DLD1 (cell line): Measurements from ENCODE around the gene EIF6.

ENCODE experiments used
- in situ Hi-C: cut with HindIII; loops from 2 replicates; pipeline ENCODE4 v1.10.0; 2017; ENCODE audit warnings: low sequenced_read_pairs

The EIF6 gene

DNA sequence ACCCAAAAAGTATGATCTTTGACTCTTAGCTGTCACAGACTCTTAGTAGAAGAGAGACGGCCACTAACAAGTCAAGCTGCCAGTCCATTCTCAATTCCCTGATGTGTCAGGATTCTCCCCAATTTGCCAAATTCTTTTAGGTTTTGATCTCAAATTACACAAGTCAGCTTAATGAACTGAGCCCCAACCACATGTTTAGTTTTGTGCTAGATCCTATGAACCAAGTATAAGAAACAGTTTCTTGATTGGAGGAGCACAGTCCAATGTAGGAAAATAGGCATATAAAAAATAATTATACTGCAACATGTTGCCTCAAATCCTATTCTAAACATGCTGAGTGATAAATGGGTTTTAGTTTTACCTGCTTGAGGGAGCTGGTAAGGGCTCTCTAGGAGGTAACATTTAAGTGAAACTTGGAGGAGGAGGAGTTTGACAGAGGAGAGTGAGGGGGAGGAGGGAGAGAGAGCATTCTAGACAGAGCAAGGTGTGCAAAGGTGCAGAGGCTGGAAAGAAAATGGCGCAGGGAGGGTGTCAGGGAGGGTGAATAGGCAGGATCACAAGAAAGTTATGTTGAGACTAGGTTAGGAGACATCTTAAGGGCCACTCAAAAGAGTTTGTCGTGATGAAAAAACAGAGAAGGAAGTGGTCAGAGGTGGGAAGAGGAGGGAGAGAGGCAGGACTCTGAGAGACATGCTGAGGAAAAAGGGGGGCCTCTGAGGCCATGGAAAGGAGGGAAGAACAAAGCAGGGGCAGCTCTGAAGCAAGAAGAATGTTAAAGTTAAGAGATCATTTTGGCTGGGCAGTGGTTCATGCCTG, 30.5 kb upstream of the EIF6 start:
- in situ Hi-C loops, result no loop called here

DNA sequence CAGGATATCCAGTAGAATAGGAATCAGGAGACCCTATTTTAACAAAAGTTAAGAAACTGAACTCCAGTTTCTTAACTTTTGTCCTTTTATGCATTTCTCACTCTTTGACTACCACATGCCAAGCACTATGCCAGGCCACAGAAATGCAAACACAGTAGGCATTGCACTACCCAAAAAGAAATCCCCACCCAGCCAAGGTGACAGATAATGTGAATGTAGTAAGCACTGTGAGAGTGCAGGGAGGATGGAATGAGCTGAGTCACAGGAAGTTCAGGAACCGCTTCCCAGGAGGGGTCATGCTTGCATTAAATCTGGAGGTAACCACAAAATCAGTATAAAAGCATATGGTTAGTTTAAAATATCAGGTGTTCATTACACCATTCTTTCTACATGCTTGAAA, 27.7 kb upstream of the EIF6 start:
- in situ Hi-C loops, result no loop called here

DNA sequence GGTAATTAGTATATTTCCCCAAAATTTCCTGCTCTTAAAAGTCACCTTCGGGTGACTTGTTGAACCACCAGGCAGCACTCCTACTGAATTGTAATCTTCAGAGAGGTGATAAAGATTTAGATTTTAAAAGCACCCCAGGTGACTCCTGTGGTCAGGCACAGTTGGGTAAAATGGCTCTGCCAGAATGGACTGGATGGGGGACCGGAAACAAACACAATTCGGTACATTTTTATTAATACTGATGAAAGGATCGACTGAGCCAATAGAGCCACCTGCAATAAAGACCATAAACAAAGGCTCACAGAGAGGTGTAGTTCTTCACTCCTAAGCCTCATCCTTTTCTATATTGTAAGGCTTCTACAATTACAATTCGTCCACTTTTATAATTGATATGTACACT, 27.2 kb upstream of the EIF6 start:
- in situ Hi-C loops, result no loop called here

DNA sequence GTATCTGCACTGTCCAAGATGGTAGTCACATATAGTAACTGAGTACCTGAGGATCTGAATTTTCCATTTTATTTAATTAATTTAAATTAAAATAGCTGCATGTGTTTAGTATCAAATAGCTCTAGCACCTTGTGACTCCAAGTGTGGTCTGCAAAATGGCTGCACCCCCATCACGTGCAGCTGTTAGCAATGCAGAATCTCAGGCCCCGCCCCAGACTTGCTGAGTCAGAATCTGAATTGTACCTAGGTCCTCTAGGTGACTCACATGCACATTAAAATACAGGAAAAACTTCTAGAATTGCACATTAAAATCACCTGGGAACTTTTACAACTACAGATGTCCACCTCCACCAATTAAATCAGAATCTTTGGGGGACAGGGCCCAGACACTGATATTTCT, 26.8 kb upstream of the EIF6 start:
- in situ Hi-C loops, result no loop called here

DNA sequence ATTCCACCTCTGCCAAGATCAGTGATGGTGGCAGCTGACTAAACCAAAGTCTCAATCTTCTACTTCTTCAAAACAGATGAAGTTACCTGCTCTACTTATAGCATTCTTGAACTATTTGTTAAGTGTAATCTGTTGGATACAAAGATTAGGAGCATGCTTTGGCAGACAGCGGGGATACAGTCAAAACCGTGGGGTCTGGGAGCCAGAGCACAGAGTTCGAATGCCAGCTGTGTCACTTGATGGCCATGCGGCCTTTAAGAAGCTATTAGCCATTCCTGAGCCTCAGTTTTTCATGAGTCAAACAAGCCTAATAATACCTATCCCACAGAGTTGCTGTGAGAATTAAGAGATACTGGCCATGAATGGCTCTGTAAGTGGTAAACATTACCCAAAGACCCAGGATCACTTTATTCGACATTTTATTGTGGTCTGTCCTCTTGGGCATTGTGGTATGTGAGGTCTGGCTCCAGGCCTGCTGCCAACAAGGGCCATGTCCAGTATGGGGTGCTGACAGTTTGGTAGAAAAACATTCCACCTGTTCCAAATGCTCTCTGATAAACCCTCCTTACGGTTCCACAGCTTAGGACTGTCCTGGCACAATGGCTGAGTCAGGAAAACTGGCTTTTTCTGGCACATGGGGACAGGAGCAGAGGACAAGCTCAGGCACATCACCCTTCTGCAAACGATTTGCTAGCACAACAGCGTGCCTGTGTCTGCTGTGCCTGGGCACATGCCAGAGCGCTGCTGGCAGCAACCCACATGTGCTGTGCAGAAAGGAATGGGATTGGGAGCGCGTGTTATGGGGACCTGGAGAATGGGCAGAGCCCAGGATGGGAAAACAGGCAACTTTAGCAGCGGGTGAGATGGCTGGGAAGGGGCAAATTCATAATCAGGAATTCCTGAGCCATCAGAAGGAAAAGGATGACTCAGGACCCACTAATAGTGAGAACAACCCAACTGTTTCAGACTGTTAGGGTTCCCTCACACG, 23.4 kb upstream of the EIF6 start:
- in situ Hi-C loops, result no loop called here

DNA sequence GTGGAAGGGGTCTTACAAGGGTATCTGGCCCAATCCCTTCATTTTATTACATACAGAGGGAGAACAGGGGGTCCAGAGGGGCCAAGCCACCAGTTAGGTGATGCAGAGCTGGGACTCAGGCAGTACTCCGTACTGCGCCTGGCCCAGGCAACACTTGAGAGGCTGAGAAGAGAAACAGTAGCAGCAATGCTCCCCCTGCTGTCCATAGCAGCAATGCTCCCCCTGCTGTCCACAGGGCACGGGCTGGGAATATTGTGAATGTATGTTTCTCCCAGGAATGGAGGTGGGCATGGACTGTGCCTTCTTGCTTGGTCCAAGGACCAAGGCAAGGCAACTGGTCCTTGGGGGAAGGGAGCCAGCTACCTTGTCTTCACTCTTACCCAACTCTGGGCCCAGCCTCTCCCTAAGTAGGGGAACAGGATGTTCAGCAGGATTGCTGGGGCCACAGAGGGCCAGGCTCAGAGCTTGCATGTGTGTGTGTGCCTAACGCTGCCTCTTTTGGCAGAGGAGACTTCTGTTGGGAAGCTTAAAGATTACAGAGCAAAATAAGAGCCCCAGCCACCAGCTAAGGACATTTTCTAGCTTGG, 22.5 kb upstream of the EIF6 start:
- in situ Hi-C loops, result no loop called here

DNA sequence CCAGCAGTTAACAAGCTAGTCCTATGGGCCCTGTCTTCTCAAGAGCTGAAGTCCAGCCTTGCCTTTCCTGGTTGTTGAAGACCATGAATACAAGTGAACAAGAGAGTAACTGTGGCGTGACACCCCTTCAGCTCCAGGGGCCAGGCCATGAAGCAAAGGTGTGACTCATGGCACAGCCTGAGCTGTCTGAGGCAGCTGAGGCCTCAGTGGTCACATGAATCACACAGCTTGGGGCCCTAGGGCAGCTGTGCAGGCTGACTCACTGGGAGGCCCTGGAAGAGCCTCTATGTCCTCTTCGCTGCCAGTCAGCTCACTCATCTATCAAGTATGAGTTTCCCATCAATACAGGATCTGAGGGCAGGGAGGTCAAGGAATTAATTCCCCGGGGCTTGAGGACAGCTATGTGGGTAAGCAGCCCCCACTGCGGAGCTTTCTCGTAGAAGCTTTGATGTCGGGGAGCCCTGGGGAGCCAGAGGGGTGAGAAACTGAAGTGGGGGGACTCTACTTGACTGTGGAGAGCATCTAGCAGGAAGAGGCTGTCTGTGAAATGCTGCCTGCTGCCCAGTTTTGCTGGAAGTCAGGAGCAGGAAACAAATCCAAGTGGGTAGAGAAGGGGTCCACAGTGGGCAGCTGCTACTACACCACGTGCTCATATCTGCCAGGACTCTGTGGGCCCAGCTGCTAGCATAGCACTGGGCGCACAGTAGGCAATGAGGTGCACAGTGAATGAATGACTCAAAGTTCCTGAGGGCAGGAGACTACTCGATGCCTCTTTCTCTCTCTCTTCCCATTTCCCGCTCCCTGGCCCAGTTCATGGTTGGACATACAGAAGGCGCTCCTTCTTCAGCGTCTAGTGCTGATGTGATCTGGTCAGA, 21.3 kb upstream of the EIF6 start:
- in situ Hi-C loops, result no loop called here

DNA sequence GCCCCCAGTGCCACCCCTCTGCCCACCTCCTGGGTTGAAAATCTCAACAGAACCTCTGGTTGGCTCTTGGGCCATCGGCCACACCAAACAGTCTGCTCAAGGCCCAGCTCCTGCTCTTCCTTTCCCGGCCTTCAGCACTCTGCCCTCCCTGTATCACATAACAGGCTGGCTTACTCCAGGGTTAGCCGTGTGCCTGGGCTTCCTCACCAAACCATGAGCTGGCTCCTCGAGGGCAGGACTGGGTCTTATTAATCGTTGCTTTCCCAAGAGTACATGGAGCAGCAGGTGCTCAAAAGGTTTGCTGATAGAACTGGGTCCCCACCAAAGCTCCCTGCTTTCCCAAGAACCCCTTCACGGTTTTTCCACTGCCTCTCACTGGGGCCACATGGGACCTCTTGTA, 20.4 kb upstream of the EIF6 start:
- in situ Hi-C loops, result no loop called here

DNA sequence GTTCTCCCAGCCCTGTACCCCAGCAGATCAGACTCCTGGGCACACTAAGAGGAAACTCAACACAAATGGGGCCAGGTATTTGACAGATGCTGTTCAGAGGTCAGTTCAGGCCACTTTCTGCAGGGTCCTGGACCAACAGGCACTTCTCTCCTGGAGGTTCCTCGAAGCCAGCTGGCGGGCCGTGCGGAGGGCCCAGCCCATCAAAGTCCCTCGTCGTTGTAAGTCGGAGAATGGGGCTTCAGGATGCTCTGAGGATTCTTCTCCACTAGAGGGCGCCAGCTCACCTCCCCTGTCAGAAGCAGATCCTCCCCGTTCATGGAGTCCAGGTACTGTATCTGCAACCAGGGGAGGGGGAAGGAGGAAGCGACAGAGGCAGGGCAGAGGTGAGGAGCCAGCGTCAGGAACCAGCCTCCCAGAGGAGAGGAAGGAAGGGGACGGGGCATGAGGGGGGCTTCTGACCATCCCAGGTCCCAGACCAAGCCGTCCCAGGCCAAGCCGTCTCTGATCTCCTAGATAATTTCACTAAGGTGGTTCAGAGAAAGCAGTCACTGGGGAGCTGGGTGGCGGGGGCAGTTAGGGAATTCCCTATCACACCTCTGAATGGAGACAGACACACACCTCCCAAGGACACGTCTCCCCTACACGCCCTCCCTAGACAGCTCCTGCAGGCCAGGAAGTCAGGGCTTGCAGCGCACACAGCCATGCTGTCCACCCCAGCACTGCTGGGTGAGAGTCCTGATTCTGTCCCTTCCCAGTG, 19.3 kb upstream of the EIF6 start:
- in situ Hi-C loops, result no loop called here

DNA sequence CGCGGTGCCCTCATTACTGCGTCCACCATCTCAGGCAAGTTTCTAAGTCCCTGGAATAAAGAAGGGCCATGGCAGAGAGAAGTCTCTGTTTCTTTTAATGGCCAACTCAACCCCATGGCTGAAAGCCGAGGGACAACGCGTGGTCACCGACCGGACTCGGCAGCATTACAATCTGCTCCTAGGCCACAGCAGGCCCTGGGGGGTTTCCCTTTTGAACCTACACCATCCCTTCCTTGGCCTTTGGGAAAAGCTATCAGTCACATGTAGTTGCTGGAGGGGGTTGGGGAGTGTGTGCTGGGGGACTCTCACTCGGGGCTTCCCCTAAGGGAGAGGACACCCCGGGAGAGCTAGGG, 18.8 kb upstream of the EIF6 start:
- in situ Hi-C loops, result no loop called here

DNA sequence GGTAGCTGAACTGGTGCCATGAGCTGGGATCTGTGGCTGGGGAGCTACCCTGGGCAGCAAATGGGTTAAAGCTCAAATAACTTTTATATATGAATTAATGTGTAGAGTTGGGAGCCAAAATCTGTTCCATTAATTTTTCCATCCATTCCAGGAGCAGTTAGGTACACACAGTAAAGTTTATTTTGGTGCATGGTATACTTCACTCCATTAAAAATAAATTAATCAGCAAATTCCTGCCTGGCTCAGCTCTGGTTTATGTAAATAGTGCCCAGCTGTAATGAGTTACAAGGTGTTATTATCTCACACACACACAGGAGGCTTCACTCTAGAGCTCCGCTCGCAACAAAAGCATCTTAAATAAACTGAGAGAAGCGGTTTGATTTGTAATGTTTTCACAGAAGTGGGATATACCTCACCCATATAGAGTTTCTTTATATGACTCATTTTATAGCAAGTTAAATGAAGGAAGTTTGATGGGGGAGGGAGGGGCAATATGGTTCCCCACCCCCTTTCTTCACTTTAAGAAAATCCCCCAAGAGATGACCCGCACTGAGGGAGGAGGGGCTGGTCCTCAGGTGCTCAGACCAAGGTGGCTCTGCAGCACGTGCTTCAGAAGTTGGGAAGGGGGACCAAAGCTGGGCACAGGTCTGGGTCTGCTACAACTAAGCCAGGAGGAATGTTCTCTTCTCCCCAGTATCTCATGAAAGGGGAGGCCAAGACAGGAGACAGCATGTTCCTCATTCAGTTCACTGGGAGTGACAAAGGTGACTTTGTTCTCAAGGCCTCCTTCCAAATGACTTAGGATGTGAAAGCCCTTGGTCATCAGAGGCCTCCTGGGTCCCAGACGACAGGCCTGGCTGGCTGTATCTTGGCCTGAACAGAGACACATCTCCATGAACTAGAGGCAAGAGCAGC, 18.1 kb upstream of the EIF6 start:
- in situ Hi-C loops, result no loop called here

DNA sequence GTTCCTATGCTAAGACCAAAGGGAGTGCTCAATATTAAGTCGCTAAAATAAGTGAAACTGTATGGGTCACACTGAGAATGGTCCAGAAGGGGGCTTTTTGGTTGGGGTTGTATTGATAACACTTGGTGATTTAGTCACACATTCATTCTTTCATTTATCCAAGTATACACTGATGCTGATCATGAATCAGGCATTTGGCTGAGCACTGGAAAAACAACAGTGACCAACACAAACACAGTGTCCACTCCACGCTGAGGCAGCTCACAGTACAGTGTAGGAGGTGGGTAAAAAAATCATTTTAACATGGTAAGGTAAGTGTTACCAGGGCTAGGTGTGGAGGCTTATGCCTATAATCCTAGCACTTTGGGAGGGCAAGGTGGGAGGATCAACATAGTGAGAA, 16.9 kb upstream of the EIF6 start:
- in situ Hi-C loops, result no loop called here

DNA sequence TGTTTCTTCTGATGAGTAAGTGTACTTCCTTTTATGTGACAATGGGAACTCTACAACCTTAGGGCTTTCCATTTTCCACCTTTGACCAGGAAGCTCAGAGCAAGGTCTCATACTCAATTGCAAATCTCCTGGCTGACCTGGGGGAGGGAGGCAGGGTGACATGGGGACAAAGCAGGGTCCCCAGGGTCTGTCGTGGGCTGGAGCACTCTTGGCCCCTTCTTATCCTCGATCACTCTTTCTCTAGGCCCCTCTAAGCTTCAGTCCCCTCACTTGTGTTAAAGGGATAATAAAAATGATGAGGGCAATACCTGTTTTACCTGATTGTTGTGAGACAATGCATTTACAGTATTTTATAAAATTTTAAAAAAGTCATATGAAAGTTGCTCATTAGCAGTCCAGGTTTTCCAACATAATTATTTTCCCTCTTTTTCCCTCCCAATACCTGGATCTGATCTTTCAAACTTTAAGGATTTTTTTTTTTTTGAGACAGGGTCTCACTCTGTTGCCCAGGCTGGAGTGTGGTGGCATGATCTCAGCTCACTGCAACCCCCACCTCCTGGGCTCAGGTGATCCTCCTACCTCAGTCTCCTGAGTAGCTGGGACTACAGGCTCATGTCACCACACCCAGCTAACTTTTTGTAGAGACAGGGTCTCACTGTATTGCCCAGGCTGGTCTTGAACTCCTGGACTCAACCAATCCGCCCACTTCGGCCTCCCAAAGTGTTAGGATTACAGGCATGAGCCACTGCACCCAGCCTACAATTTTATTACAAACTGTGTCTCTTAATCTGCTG, 16.1 kb upstream of the EIF6 start:
- in situ Hi-C loops, result no loop called here

DNA sequence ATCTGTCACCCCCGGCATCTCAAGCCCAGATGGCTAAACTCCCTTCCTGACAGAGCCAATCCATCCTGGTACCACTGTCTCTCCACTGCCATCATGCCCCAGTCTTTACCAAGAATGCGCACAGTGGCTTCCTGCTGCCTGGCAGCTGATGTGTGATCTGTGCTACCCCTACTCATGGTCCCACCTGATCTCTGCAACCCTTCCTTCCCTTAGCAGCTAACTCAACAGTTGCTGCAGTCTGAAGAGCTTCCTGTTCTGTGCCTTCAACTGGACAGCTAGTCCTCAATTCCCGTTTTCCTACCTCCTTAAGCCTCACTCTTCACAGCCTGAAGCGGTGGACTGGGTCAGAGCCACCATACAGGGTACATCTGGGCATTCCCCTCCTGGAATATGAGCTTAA, 15.2 kb upstream of the EIF6 start:
- in situ Hi-C loops, result no loop called here

DNA sequence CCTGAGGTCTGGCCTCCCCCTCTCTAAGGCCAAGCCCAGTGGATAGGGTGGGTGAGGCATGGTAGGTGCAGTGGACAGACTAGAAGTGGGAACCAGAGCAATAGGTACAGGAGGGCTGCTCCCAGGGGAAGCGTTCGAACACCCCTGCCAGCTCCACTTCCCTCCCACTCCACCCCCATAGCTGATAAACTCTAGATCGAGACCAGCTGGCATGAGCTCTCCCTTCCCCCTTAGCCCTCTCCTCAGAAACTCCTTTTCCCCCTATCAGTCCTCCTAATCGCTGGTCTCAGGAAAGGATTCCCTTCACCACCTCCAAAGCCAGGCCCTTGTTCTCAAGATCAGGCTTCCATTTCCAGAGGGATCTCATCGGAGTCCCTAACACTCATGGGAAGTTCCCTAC, 13.7 kb upstream of the EIF6 start:
- in situ Hi-C loops, result no loop called here

DNA sequence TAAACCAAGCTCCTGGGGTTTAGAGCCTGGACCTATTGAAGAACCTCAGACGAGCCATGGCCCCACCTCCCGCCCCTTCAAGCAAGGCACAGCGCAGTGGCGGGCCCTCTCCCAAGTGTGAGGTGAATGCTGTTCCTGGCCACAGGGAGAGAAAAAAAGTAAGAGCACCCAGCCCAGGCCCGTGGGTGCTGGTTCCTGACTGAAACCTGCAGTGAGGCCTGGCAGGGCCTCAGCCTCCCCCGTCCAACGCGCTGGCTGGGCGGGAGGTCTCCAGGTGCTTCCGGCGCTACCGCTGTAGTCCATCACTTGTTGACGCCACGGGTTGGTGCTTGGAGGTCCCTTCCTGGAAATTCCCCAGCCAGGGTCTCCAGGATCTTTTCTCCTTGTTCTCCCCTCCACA, 13.2 kb upstream of the EIF6 start:
- in situ Hi-C loops, result no loop called here

DNA sequence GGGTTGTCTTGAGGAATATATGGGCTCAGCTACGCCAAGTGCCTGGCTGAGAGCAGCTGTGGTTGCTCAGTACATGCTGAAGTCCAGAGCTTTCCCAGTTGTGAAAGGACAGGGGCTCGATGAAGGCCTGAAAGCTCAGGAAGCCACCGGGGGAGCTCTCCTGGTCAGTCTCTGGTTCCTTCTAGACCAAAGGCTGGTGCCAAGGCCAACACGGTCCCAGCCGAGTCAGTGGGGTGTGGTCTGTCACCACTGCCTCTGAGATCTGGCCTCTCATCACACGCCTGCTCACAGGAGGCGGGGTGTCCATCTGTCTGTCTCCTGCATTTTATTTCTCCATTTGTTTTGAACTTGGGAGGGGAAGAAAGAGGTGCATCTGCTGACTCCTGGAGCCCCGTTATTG, 12.6 kb upstream of the EIF6 start:
- in situ Hi-C loops, result no loop called here

DNA sequence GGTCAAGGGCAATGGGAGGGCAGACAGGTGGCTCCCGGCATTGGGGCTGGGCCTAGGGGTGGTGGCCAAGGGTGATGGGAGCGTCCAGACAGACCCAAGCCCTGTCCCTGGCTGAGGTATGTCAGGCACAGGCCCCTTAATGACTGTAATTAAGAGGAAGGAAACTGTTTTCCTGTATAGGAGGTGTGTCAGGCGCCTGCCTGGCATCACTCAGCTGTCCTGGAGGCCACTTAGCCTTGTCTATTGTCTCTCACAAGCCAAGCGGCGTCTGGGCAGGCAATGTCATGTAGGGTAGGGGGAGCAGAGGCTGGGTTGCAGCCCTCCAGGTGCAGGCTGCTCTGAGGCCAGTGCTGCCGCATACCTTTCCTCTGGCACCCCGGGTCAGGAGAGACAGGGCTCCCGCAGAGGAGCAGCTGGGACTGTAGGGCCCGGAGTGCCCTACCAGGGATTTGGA, 11.6 kb upstream of the EIF6 start:
- in situ Hi-C loops, result no loop called here
